HG03064 (cell line): Measurements from ENCODE around the gene DOCK6.
"Not testable (repeated sequence)": the region's sequence is repeated elsewhere in the genome, so short reads cannot be mapped to it uniquely, and the experiment has no call there.

Experiments
- ATAC-seq: cut with Tn5 transposase; IDR thresholded peaks from one replicate; pipeline ENCODE4 v1.9.1; 2021; ENCODE audit warnings: low read depth; ENCODE audit not compliant: unreplicated experiment

DOCK6 gene

GRCh38 chr19:11177592-11177991 is 84.7 kb downstream of the DOCK6 start:
- no peak for ATAC-seq

GRCh38 chr19:11176466-11177193 is 85.7 kb downstream of the DOCK6 start:
- ATAC-seq, result no peak

- no peak for ATAC-seq
Observed at GRCh38 chr19:11175920-11176319, 86.4 kb downstream of the DOCK6 start.

- no peak for ATAC-seq
Observed at GRCh38 chr19:11174336-11174735, 88.0 kb downstream of the DOCK6 start.

GRCh38 chr19:11173516-11174155 is 88.7 kb downstream of the DOCK6 start:
- ATAC-seq, result no peak

- no peak for ATAC-seq
Observed at GRCh38 chr19:11172576-11172975, 89.7 kb downstream of the DOCK6 start.

- no peak for ATAC-seq
Observed at GRCh38 chr19:11171144-11171543, 91.2 kb downstream of the DOCK6 start.

- ATAC-seq, result no peak
Observed at GRCh38 chr19:11169896-11170678, 92.2 kb downstream of the DOCK6 start.

GRCh38 chr19:11168568-11168967 is 93.8 kb downstream of the DOCK6 start:
- ATAC-seq, result no peak

- no peak for ATAC-seq
Observed at GRCh38 chr19:11166281-11167142, 95.8 kb downstream of the DOCK6 start.

GRCh38 chr19:11165486-11166030 is 96.8 kb downstream of the DOCK6 start:
- ATAC-seq, result no peak

- ATAC-seq, result no peak
Observed at GRCh38 chr19:11164879-11165406, 97.4 kb downstream of the DOCK6 start.

- ATAC-seq, result no peak
Observed at GRCh38 chr19:11164296-11164695, 98.0 kb downstream of the DOCK6 start.

- ATAC-seq, result not testable (repeated sequence)
Observed at GRCh38 chr19:11160440-11160768, 101.9 kb downstream of the DOCK6 start.

- ATAC-seq, result no peak
Observed at GRCh38 chr19:11159598-11160439, 102.5 kb downstream of the DOCK6 start.

- peak; percentile 97 for ATAC-seq
Observed at GRCh38 chr19:11155373-11156120, 106.8 kb downstream of the DOCK6 start, which contains the start of gene SPC24. Gene SPC24 (minus strand): TSS chr19:11155782. CDS start chr19:11155776, 6 bp downstream.

GRCh38 chr19:11154683-11155047 is 107.7 kb downstream of the DOCK6 start:
- ATAC-seq, result no peak

GRCh38 chr19:11152318-11153062 is 109.8 kb downstream of the DOCK6 start:
- ATAC-seq, result no peak
